Activated naive CD8-positive, alpha-beta T cell treated with anti-CD3 and anti-CD28 coated beads, Interleukin-2, amount 10 ng/mL, durations not matched to agents 7 days and 5 days (primary cell): Measurements from ENCODE around the gene SYNE2. TPM values are rescaled to one million over a fixed set of nuclear protein-coding genes. Genes with fewer than 3 reads are reported as not detected.
"Not testable (repeated sequence)": the region's sequence is repeated elsewhere in the genome, so short reads cannot be mapped to it uniquely, and the experiment has no call there.

ENCODE experiments used
- ATAC-seq: fragments of 150-1000 bp; cut with Tn5 transposase; one replicate; pipeline ENCODE4 v1.10.0; 2021; ENCODE audit warnings: low read depth, moderate library complexity
- POLR2A ChIA-PET: fragments of 350-600 bp; sonication (Branson Sonifier 250); formaldehyde crosslinking; loops from one replicate; lab custom pipeline; 2021; ENCODE audit warnings: antibody characterized with exemption; lab: Charles Lee
- DNase-seq: peaks from one replicate; pipeline ENCODE4 v3.0.0; 2021
- H3K27ac Mint-ChIP-seq: one replicate; pipeline ENCODE4 v1.8.0; 2022; ENCODE audit warnings: mild to moderate bottlenecking, mixed read lengths
- H3K27me3 Mint-ChIP-seq: one replicate; pipeline ENCODE4 v1.8.0; 2022; ENCODE audit warnings: mild to moderate bottlenecking, moderate library complexity, mixed read lengths
- H3K36me3 Mint-ChIP-seq: one replicate; pipeline ENCODE4 v1.8.0; 2021; ENCODE audit warnings: mild to moderate bottlenecking, mixed read lengths
- H3K4me1 Mint-ChIP-seq: one replicate; pipeline ENCODE4 v1.8.0; 2021; ENCODE audit warnings: mixed read lengths
- H3K4me3 Mint-ChIP-seq: one replicate; pipeline ENCODE4 v1.8.0; 2022; ENCODE audit warnings: mild to moderate bottlenecking, moderate library complexity, mixed read lengths
- H3K9me3 Mint-ChIP-seq: one replicate; pipeline ENCODE4 v1.8.0; 2021; ENCODE audit warnings: mixed read lengths
- total RNA-seq, 2 experiments: library from RNA; stranded (reverse); gene quantifications; one replicate each; pipeline ENCODE4 v1.2.3, GENCODE V29; 2021

SYNE2 gene
- total RNA-seq, 2 experiments from 2014 or later = 233 to 245 TPM

DNA sequence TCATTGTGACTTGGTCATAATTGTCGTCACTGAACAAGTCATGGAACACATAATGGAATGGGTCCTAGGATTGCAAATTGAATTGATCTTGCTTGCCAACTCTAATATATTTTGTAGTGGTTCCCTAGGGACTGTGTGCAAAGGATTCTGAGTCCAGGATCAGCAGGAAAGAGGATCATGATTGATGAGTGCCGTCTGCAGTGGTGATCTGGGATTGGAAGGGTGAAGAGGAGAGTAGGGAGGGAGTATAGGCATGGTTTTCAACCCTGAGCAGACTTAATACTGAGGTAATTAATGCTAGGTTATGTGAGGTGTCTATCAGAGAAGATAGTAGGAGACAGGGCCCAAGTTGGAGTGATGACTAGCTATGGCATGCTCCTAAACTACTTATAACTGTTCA is 272.5 kb downstream of the SYNE2 start:
- Mint-ChIP-seq H3K36me3 (peaks cover 31% of the 10 kb centered on the region), H3K27me3 (no peaks in the 10 kb centered on the region), H3K4me3 (no peak overlapping the region), H3K9me3 (no peaks in the 10 kb centered on the region), H3K4me1 (no peaks in the 10 kb centered on the region), H3K27ac (no peak overlapping the region)
- no peak for DNase-seq
- ATAC-seq = no peak
- POLR2A ChIA-PET = no interaction called here

- H3K4me3 Mint-ChIP-seq = no peak overlapping the region
- peaks cover 32% of the 10 kb centered on the region for H3K36me3 Mint-ChIP-seq
- no peaks in the 10 kb centered on the region for H3K9me3 Mint-ChIP-seq
- no peak overlapping the region for H3K27ac Mint-ChIP-seq
- H3K27me3 Mint-ChIP-seq = no peaks in the 10 kb centered on the region
- H3K4me1 Mint-ChIP-seq = no peaks in the 10 kb centered on the region
- ATAC-seq (no peak), DNase-seq (no peak)
- POLR2A ChIA-PET = no interaction called here
These were observed 273.7 kb downstream of the SYNE2 start for GRCh38 chr14:64126548-64126947.

- DNase-seq (no peak), ATAC-seq (no peak)
- Mint-ChIP-seq H3K27ac (no peak overlapping the region), H3K27me3 (no peaks in the 10 kb centered on the region), H3K4me3 (no peak overlapping the region), H3K4me1 (no peaks in the 10 kb centered on the region), H3K36me3 (peaks cover 19% of the 10 kb centered on the region), H3K9me3 (no peaks in the 10 kb centered on the region)
- POLR2A ChIA-PET = no interaction called here
These were observed 285.0 kb downstream of the SYNE2 start for GRCh38 chr14:64137657-64138290.

GRCh38 chr14:64147126-64147790 is 294.5 kb downstream of the SYNE2 start:
- ATAC-seq (no peak), DNase-seq (no peak)
- Mint-ChIP-seq H3K9me3 (no peaks in the 10 kb centered on the region), H3K27me3 (no peaks in the 10 kb centered on the region), H3K27ac (no peak overlapping the region), H3K4me3 (no peak overlapping the region), H3K4me1 (no peaks in the 10 kb centered on the region), H3K36me3 (peaks cover 27% of the 10 kb centered on the region)
- POLR2A ChIA-PET = no interaction called here

DNA sequence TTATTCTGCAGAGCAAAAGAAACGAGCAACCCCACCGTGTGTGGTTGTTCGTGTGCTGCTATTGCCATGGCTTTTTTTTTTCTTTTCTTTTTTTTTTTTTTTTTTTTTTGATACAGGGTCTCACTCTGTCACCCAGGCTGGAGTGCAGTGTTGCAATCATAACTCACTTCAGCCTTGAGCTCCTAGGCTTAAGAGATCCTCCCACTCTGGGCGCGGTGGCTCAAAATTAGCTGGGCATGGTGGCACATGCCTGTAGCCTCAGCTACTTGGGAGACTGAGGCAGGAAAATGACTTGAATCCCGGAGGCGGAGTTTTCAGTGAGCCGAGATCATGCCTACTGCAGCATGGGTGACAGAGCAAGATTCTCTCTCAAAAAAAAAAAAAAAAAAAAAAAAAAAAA is 297.1 kb downstream of the SYNE2 start:
- Mint-ChIP-seq H3K27ac (no peak overlapping the region), H3K4me1 (no peaks in the 10 kb centered on the region), H3K27me3 (no peaks in the 10 kb centered on the region), H3K4me3 (no peak overlapping the region), H3K36me3 (peaks cover 36% of the 10 kb centered on the region), H3K9me3 (no peaks in the 10 kb centered on the region)
- no peak for ATAC-seq
- POLR2A ChIA-PET = interaction anchor here (0.7 kb wide), 1 partner anchor 17 kb away, joined by 4 read pairs; no protein-coding TSS in a partner anchor
- no peak for DNase-seq

DNA sequence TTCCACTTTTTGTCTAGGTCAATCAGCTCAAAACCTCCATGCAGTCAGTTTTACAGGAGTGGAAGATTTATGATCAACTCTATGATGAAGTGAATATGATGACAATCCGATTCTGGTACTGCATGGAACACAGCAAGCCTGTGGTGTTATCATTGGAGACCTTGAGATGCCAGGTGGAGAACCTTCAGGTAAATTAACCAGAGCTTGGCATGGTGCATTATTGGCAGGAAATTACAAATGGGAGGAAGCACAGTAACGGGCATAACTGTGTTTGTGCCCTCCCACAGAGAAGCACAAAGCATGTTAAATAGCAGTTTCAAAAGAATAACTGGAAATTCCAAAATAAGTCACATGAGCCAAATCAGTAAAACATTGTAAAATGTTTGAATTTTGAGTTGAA is 305.8 kb downstream of the SYNE2 start:
- no peak overlapping the region for H3K4me3 Mint-ChIP-seq
- DNase-seq = no peak
- no peaks in the 10 kb centered on the region for H3K4me1 Mint-ChIP-seq
- no peak for ATAC-seq
- H3K27me3 Mint-ChIP-seq = no peaks in the 10 kb centered on the region
- H3K9me3 Mint-ChIP-seq = no peaks in the 10 kb centered on the region
- no peak overlapping the region for H3K27ac Mint-ChIP-seq
- peaks cover 47% of the 10 kb centered on the region for H3K36me3 Mint-ChIP-seq
- POLR2A ChIA-PET = no interaction called here

DNA sequence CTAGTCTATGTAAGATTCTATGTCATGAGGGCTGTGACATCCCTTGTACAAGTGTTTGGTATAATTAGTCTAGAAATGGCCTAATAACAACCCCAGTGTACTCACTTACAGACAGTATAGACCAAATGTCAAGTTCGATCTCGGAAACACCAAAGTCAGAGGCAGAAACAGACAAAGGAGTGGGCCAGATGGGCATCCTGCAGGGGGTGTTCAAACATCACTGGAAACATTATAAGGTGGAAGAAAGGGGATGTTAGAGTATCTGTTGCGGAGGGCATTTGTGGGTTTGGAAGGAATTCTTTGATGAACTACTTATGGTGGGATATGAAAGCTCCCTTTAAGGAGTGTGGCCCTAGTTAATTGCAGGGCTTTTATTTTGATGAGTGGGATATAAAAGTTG is 306.8 kb downstream of the SYNE2 start:
- Mint-ChIP-seq H3K27ac (no peak overlapping the region), H3K27me3 (no peaks in the 10 kb centered on the region), H3K4me3 (no peak overlapping the region), H3K9me3 (no peaks in the 10 kb centered on the region), H3K36me3 (peaks cover 45% of the 10 kb centered on the region), H3K4me1 (no peaks in the 10 kb centered on the region)
- no peak for DNase-seq
- no peak for ATAC-seq
- POLR2A ChIA-PET = no interaction called here

DNA sequence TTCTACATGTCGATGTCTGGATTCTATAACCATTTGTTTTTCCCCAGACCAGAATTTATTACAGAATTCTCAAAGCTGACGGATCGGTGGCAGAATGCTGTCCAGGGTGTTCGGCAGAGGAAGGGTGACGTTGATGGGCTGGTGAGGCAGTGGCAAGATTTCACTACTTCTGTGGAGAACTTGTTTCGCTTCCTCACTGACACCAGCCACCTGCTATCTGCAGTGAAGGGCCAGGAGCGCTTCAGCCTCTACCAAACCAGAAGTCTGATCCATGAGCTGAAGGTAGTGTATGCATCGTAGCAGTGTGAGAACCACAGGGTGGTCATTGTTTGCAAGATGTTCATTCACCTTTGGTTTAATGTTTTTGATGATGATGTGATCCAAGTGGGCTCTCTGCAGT is 317.4 kb downstream of the SYNE2 start:
- peaks cover 3% of the 10 kb centered on the region for H3K4me1 Mint-ChIP-seq
- H3K27ac Mint-ChIP-seq = no peak overlapping the region
- no peaks in the 10 kb centered on the region for H3K9me3 Mint-ChIP-seq
- ATAC-seq (no peak), DNase-seq (no peak)
- H3K27me3 Mint-ChIP-seq = no peaks in the 10 kb centered on the region
- POLR2A ChIA-PET = no interaction called here
- H3K36me3 Mint-ChIP-seq = peaks cover 16% of the 10 kb centered on the region
- no peak overlapping the region for H3K4me3 Mint-ChIP-seq

DNA sequence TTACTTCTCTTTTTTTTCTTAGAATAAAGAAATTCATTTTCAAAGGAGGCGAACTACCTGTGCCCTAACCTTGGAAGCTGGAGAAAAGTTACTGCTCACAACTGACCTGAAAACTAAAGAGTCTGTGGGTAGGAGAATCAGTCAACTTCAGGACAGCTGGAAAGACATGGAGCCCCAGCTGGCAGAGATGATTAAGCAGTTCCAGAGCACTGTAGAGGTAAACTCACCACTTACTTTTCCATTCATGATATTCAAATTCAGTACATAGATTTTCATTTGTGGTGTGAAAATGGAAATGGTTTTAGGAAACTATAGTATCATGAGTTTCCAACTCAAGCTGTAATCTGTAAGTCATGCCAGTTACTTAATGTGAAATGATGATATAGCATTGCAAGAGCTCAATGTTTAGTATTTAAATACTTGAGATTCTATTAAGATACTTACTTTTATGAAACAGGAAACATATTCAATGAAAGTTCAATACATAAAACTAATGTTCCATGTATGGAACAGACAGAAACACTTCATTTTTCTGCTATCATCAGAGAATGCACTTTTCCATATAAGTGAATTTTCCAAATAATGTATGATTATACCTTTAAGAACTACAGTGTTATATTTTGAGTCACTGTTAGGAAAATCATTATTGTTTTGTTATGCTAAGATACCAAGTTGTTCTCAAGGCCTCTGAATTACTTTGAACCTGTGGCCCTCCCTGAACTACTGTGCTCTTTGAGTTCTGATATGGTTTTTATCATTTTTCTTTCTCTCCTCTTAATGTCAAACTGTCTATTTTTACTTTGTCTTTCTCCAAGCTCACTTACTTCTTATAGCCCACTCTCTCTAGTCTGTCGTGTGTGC is 322.3 kb downstream of the SYNE2 start:
- Mint-ChIP-seq H3K4me3 (no peak overlapping the region), H3K27me3 (no peaks in the 10 kb centered on the region), H3K9me3 (no peaks in the 10 kb centered on the region), H3K36me3 (peaks cover 40% of the 10 kb centered on the region), H3K4me1 (peaks cover 6% of the 10 kb centered on the region), H3K27ac (no peak overlapping the region)
- POLR2A ChIA-PET = no interaction called here
- no peak for DNase-seq
- no peak for ATAC-seq

GRCh38 chr14:64176330-64176729 is 323.5 kb downstream of the SYNE2 start:
- Mint-ChIP-seq H3K9me3 (no peaks in the 10 kb centered on the region), H3K36me3 (peaks cover 41% of the 10 kb centered on the region), H3K4me3 (no peak overlapping the region), H3K27ac (peak overlapping the region; percentile 47), H3K4me1 (peaks cover 6% of the 10 kb centered on the region), H3K27me3 (no peaks in the 10 kb centered on the region)
- ATAC-seq = no peak
- no peak for DNase-seq
- POLR2A ChIA-PET = no interaction called here

DNA sequence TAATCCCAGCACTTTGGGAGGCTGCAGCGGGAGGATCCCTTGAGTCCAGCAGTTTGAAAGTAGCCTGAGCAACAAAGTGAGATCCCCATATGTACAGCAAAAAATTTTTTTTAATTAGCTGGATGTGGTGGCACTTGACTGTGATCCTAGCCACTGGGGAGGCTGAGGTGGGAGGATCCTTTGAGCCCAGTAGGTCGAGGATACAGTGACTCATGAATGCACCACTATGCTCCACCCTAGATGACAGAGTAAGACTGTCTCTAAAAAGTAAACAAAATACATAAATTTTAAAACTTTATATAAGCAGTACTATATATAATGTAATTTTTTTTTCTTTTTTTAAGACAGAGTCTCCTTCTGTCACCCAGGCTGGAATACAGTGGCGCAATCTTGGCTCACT is 326.0 kb downstream of the SYNE2 start:
- Mint-ChIP-seq H3K36me3 (peaks cover 45% of the 10 kb centered on the region), H3K4me3 (no peak overlapping the region), H3K27me3 (no peaks in the 10 kb centered on the region), H3K27ac (no peak overlapping the region), H3K4me1 (peaks cover 3% of the 10 kb centered on the region), H3K9me3 (no peaks in the 10 kb centered on the region)
- no peak for ATAC-seq
- POLR2A ChIA-PET = no interaction called here
- no peak for DNase-seq

DNA sequence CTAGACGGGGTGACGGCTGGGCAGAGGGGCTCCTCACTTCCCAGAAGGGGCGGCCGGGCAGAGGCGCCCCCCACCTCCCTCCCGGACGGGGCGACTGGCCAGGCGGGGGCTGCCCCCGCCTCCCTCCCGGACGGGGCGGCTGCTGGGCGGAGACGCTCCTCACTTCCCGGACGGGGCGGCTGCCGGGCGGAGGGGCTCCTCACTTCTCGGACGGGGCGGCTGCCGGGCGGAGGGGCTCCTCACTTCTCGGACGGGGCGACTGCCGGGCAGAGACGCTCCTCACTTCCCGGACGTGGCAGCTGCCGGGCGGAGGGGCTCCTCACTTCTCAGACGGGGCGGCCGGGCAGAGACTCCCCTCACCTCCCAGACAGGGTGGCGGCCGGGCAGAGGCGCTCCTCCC is 330.1 kb downstream of the SYNE2 start:
- H3K36me3 Mint-ChIP-seq = peaks cover 49% of the 10 kb centered on the region
- H3K4me3 Mint-ChIP-seq, ATAC-seq, H3K27me3 Mint-ChIP-seq, H3K27ac Mint-ChIP-seq, DNase-seq, H3K9me3 Mint-ChIP-seq, H3K4me1 Mint-ChIP-seq, POLR2A ChIA-PET: not testable (repeated sequence)

DNA sequence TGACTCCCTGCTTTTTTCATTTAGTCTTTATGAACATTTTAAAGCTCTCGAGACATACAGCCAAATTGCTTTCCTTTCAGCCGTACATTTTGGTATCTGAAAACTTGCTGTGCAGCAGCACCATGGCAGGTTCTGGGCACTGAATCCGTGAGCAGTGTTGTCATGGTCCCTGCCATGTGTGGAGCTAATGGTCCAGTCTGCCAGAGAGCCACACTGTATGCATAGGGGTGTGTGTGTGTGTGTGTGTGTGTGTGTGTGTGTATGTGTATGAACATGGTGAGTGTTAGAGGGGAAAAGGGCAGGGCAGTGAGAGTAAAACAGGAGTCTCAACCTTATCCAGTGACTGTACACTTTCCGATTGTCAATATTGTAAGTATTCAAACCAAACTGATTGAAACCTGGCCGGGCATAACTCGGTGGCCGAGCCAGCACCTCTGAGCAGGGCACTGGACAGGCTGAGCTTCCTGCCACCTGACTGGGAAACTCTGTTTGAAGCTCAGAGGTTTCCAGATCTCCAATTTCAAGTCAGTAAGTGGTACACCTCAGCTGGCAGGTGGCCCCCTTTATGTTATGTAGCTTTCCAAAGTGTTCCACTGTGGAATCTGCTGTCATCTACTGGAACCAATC is 331.4 kb downstream of the SYNE2 start:
- DNase-seq (no peak), ATAC-seq (no peak)
- POLR2A ChIA-PET = no interaction called here
- H3K4me1 Mint-ChIP-seq = peaks cover 4% of the 10 kb centered on the region
- H3K27ac Mint-ChIP-seq = no peak overlapping the region
- peaks cover 50% of the 10 kb centered on the region for H3K36me3 Mint-ChIP-seq
- no peak overlapping the region for H3K4me3 Mint-ChIP-seq
- no peaks in the 10 kb centered on the region for H3K9me3 Mint-ChIP-seq
- no peaks in the 10 kb centered on the region for H3K27me3 Mint-ChIP-seq
